OCI-LY7 (cell line): ENCODE data around the gene CNGA2. TPM values are rescaled to one million over a fixed set of nuclear protein-coding genes. Genes with fewer than 3 reads are reported as not detected.

Experiments used
- BruUV-seq: library from RNA; stranded (reverse); fragments of 400-500 nt; replicated peaks from 2 replicates; lab custom pipeline; 2021; lab: Mats Ljungman, UMichigan
- CTCF ChIA-PET: fragments of 300-600 bp; sonication (Branson Sonifier 250); formaldehyde crosslinking; loops from one replicate; lab custom pipeline; 2022; ENCODE audit warnings: antibody characterized with exemption; ENCODE audit not compliant: unreplicated experiment; lab: Charles Lee
- POLR2A ChIA-PET: fragments of 300-600 bp; sonication (Branson Sonifier 250); formaldehyde crosslinking; loops from one replicate; lab custom pipeline; 2022; ENCODE audit warnings: antibody characterized with exemption; lab: Charles Lee
- DNase-seq: peaks from one replicate; pipeline ENCODE4 v3.0.0-alpha.2; 2015; ENCODE audit warnings: low spot score
- H2AFZ ChIP-seq: fragments of 200-600 bp; sonication (generic), shearing (Covaris generic); 2 replicates; pipeline ENCODE4 v1.6.1; 2014; ENCODE audit warnings: mild to moderate bottlenecking, antibody characterized with exemption, low read length, moderate library complexity
- H3K27ac ChIP-seq: fragments of 200-600 bp; sonication (generic); 2 replicates; pipeline ENCODE4 v1.5.1; 2014; ENCODE audit warnings: mixed run types, low read depth, mild to moderate bottlenecking, moderate library complexity, low read length, inconsistent platforms; ENCODE audit not compliant: poor library complexity, severe bottlenecking
- H3K36me3 ChIP-seq: fragments of 200-600 bp; sonication (generic); 2 replicates; pipeline ENCODE4 v1.6.1; 2014; ENCODE audit warnings: mild to moderate bottlenecking, antibody characterized with exemption, low read length, moderate library complexity, mixed read lengths; ENCODE audit not compliant: insufficient read depth
- H3K4me1 ChIP-seq: fragments of 200-600 bp; sonication (generic); 2 replicates; pipeline ENCODE4 v1.5.1; 2014; ENCODE audit warnings: mild to moderate bottlenecking, low read length; ENCODE audit not compliant: insufficient read depth, poor library complexity, severe bottlenecking
- H3K4me2 ChIP-seq: fragments of 200-600 bp; sonication (generic); 2 replicates; pipeline ENCODE4 v1.6.1; 2014; ENCODE audit warnings: mild to moderate bottlenecking, low read length
- H3K4me3 ChIP-seq: fragments of 200-600 bp; sonication (generic); 2 replicates; pipeline ENCODE4 v1.5.1; 2014; ENCODE audit warnings: mild to moderate bottlenecking, low read depth, low read length; ENCODE audit not compliant: poor library complexity, severe bottlenecking
- H3K79me2 ChIP-seq: fragments of 200-600 bp; sonication (generic); 2 replicates; pipeline ENCODE4 v1.6.1; 2016; ENCODE audit warnings: low read depth, mild to moderate bottlenecking, low read length, moderate library complexity, mixed read lengths; ENCODE audit not compliant: insufficient read depth
- H3K9me2 ChIP-seq: fragments of 200-600 bp; sonication (generic); 2 replicates; pipeline ENCODE4 v1.6.1; 2016; ENCODE audit warnings: mild to moderate bottlenecking, low read length, mixed read lengths; ENCODE audit not compliant: insufficient read depth
- H3K9me3 ChIP-seq: fragments of 200-600 bp; sonication (generic); 2 replicates; pipeline ENCODE4 v1.6.1; 2014; ENCODE audit warnings: mild to moderate bottlenecking, mixed run types, low read length, mixed read lengths
- H4K20me1 ChIP-seq: fragments of 200-600 bp; sonication (generic); 2 replicates; pipeline ENCODE4 v1.6.1; 2014; ENCODE audit warnings: mild to moderate bottlenecking, antibody characterized with exemption, low read length, moderate library complexity, mixed read lengths; ENCODE audit not compliant: insufficient read depth
- CTCF ChIP-seq: fragments of 200-600 bp; sonication (generic); conservative IDR thresholded peaks from 2 replicates; pipeline ENCODE4 v1.5.1; 2014; ENCODE audit warnings: mild to moderate bottlenecking, antibody characterized with exemption, low read length, moderate library complexity, mixed read lengths
- EZH2phosphoT487 ChIP-seq: fragments of 200-600 bp; sonication (generic); IDR thresholded peaks from 2 replicates; pipeline ENCODE4 v1.6.1; 2018; ENCODE audit warnings: low read depth, borderline replicate concordance, mild to moderate bottlenecking, mixed run types, antibody characterized with exemption, low read length, moderate library complexity, mixed read lengths
- intact Hi-C: fragments of 100-400 bp; cut with micrococcal nuclease; formaldehyde crosslinking; loops from one replicate; pipeline ENCODE4 v1.10.0; 2022; ENCODE audit not compliant: unreplicated experiment
- total RNA-seq, 2 experiments: library from RNA; depleted of rRNA in 1 of 2; stranded (reverse); fragments of >200 nt in 1 of 2; shearing (Covaris generic) in 1 of 2; gene quantifications; 2 replicates each; pipeline ENCODE4 v1.2.3, GENCODE V29; 2014 to 2022

Gene CNGA2
- total RNA-seq, 2 experiments from 2014 or later: not detected

DNA sequence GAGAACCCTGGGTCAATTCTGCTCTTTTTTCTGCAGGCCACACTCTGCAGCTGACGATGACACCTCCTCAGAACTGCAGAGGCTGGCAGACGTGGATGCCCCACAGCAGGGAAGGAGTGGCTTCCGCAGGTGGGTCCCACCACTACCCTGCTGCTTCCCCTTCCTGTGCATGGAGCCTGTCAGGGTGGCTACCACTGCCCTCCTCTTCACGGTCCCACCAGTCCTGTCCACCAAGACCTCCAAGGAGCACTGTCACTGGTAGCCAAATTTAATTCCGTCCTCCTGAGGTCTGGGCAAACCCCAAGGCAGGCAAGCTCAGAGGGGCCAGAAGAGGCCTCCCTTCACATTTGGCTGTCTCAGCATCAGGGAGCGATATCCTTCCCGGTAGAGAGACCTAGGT is 4.2 kb downstream of the CNGA2 start:
- no peak overlapping the region for H2AFZ ChIP-seq
- H3K4me2 ChIP-seq: no peak overlapping the region
- DNase-seq: no peak
- no peaks in the 10 kb centered on the region for H3K9me2 ChIP-seq
- no peaks in the 10 kb centered on the region for H3K36me3 ChIP-seq
- H3K4me3 ChIP-seq: no peak overlapping the region
- H3K79me2 ChIP-seq: no peaks in the 10 kb centered on the region
- no peak overlapping the region for H3K27ac ChIP-seq
- POLR2A ChIA-PET: no interaction called here
- TF ChIP-seq CTCF: no peak
- no peak for TF ChIP-seq EZH2phosphoT487
- no peaks in the 10 kb centered on the region for H3K4me1 ChIP-seq
- no peaks in the 10 kb centered on the region for H3K9me3 ChIP-seq
- CTCF ChIA-PET: no interaction called here
- no TSS peak for BruUV-seq
- H4K20me1 ChIP-seq: no peaks in the 10 kb centered on the region
- intact Hi-C loops: no loop called here

- Histone ChIP-seq H3K4me2 (no peak overlapping the region), H3K9me2 (no peaks in the 10 kb centered on the region), H3K79me2 (no peaks in the 10 kb centered on the region), H2AFZ (no peak overlapping the region), H3K4me1 (no peaks in the 10 kb centered on the region), H3K36me3 (no peaks in the 10 kb centered on the region), H3K9me3 (no peaks in the 10 kb centered on the region), H3K4me3 (no peak overlapping the region), H3K27ac (no peak overlapping the region), H4K20me1 (no peaks in the 10 kb centered on the region)
- no peak for TF ChIP-seq EZH2phosphoT487
- TF ChIP-seq CTCF: no peak
- no peak for DNase-seq
- ChIA-PET CTCF (no interaction called here), POLR2A (no interaction called here)
- intact Hi-C loops: no loop called here
- no TSS peak for BruUV-seq
Measured at GRCh38 chrX:151741606-151742005, 7.1 kb downstream of the CNGA2 start.

DNA sequence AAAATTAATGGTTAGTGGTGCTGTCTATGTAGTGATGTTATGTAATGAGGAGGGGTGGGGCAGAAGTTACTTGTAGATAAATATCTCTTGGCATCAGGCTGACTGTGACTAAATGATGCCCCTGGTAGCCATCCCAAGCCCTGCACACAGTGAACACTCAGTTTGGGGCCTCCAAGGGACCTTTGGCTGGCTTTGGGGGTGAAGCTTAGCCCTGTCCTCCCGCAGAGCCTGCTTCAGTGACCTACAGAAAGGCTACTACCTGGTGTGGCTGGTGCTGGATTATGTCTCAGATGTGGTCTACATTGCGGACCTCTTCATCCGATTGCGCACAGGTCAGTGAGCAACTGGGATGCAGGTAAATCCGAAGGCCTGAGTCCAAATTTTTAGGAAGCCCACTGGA is 7.8 kb downstream of the CNGA2 start:
- no peak overlapping the region for H3K4me3 ChIP-seq
- CTCF ChIA-PET: no interaction called here
- TF ChIP-seq EZH2phosphoT487: no peak
- no peak for TF ChIP-seq CTCF
- no TSS peak for BruUV-seq
- H3K27ac ChIP-seq: no peak overlapping the region
- intact Hi-C loops: no loop called here
- H3K36me3 ChIP-seq: no peaks in the 10 kb centered on the region
- no peaks in the 10 kb centered on the region for H3K9me3 ChIP-seq
- H4K20me1 ChIP-seq: no peaks in the 10 kb centered on the region
- POLR2A ChIA-PET: no interaction called here
- H3K4me2 ChIP-seq: no peak overlapping the region
- no peaks in the 10 kb centered on the region for H3K9me2 ChIP-seq
- H2AFZ ChIP-seq: no peak overlapping the region
- no peak for DNase-seq
- H3K4me1 ChIP-seq: no peaks in the 10 kb centered on the region
- H3K79me2 ChIP-seq: no peaks in the 10 kb centered on the region
